ENCODE measurements around the gene BRD3OS. TPM values are rescaled to one million over a fixed set of nuclear protein-coding genes. Genes with fewer than 3 reads are reported as not detected.

Gene BRD3OS
- total and polyA plus RNA-seq, 2 of the 4 experiments (the other 2 are of a cell fraction): 15.8 to 20.7 TPM

DNA sequence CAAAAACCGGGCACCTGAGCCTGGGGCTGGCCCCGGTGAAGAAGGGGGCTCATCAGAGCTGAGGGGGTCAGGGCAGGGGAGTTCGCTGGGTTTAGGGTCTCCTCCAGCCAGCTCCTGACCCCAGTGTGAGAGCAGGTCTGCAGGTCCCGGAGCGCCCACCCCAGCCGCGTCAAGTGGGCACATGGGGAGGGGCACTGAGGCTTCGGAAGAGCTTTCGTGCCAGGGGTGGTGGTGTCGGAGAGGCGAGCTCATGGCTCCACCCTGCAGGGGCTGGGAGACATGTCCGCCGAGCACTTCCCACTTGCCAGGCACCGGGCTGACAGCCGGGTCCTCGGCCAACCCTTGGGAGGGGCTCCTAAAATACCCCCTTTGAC, 46.4 kb upstream of the BRD3OS start:
- Histone ChIP-seq H4K8ac (ENCODE audit: low read depth in 2 of 2, low read length in 2 of 2) (peak overlapping the region in 1 of 2 experiments; percentile 31; a peak in 1 of 4 replicates), H3K27me3 (ENCODE audit: control insufficient read depth, insufficient read depth, low read length) (no peaks in the 10 kb centered on the region), H2AK9ac (replicated peaks; ENCODE audit: low read depth, low read length, poor library complexity) (peak overlapping the region; percentile 69), H3K18ac (ENCODE audit: low read depth, low read length) (no peak overlapping the region), H2BK15ac (ENCODE audit: low read depth, low read length) (no peak overlapping the region), H3K4me1 (ENCODE audit: control insufficient read depth, insufficient read depth, low read length) (peaks cover 25% of the 10 kb centered on the region), H3K56ac (ENCODE audit: extremely low read depth, insufficient read depth, low read length) (no peak overlapping the region), H2AFZ (replicated peaks; ENCODE audit: low read length, poor library complexity) (peak overlapping the region; percentile 87), H4K91ac (ENCODE audit: insufficient read depth, low read depth, low read length) (no peak overlapping the region), H2BK20ac (ENCODE audit: low read depth, low read length) (no peak overlapping the region), H4K5ac (ENCODE audit: low read depth, low read length) (no peak overlapping the region), H3K9ac (ENCODE audit: low read depth, low read length) (no peak overlapping the region), H2BK5ac (ENCODE audit: low read depth, low read length, poor library complexity, severe bottlenecking) (no peak overlapping the region), H2AK5ac (ENCODE audit: low read depth, low read length) (0 out of 2 replicates have a peak overlapping the region, but pooled peaks have one; percentile 10), H3K36me3 (ENCODE audit: control insufficient read depth, insufficient read depth, low read length) (0 out of 2 replicates have a peak, but pooled peaks cover 1% of the 10 kb centered on the region), H3K27ac (ENCODE audit: insufficient read depth, low read length) (no peak overlapping the region), H3K23ac (ENCODE audit: low read depth, low read length) (no peak overlapping the region), H3K4ac (ENCODE audit: low read depth, low read length) (peak overlapping the region; percentile 41; the same call in 1 of the 2 replicates), H3K79me1 (ENCODE audit: low read depth in 1 of 2, low read length in 2 of 2) (peaks cover 30 to 91% of the 10 kb centered on the region in 2 experiments), H3K4me3 (ENCODE audit: insufficient read depth, low read depth, low read length) (no peak overlapping the region), H3K4me2 (ENCODE audit: low read depth, low read length) (peak overlapping the region; percentile 22; the same call in 1 of the 2 replicates), H3K9me1 (ENCODE audit: insufficient read depth, low read length) (peaks cover 15% of the 10 kb centered on the region), H3K9me3 (ENCODE audit: control insufficient read depth, insufficient read depth, low read length) (no peaks in the 10 kb centered on the region), H4K20me1 (ENCODE audit: insufficient read depth, low read length) (peaks cover 97% of the 10 kb centered on the region), H2BK120ac (ENCODE audit: low read depth, low read length) (no peak overlapping the region), H3K14ac (replicated peaks; ENCODE audit: low read depth, low read length) (no peak overlapping the region)
- TF ChIP-seq MAFK (IDR thresholded peaks at IDR 0.05; ENCODE audit: low read depth, low read length) (no peak), POLR2A (IDR thresholded peaks at IDR 0.05; ENCODE audit: low read depth, low read length) (no peak), MAZ (IDR thresholded peaks at IDR 0.05; ENCODE audit: borderline replicate concordance, low read depth, low read length) (no peak), RFX5 (IDR thresholded peaks at IDR 0.05; ENCODE audit: low read depth, low read length) (no peak), CHD1 (IDR thresholded peaks at IDR 0.05; ENCODE audit: low read depth, low read length) (no peak), BHLHE40 (IDR thresholded peaks at IDR 0.05; ENCODE audit: low read depth, low read length) (no peak), SMC3 (IDR thresholded peaks at IDR 0.05; ENCODE audit: low read depth, low read length) (no peak), FOS (IDR thresholded peaks at IDR 0.05; ENCODE audit: low read depth, low read length) (no peak), MXI1 (IDR thresholded peaks at IDR 0.05; ENCODE audit: borderline replicate concordance, low read depth, low read length) (no peak)
- TF ChIP-seq, protein P1, sequence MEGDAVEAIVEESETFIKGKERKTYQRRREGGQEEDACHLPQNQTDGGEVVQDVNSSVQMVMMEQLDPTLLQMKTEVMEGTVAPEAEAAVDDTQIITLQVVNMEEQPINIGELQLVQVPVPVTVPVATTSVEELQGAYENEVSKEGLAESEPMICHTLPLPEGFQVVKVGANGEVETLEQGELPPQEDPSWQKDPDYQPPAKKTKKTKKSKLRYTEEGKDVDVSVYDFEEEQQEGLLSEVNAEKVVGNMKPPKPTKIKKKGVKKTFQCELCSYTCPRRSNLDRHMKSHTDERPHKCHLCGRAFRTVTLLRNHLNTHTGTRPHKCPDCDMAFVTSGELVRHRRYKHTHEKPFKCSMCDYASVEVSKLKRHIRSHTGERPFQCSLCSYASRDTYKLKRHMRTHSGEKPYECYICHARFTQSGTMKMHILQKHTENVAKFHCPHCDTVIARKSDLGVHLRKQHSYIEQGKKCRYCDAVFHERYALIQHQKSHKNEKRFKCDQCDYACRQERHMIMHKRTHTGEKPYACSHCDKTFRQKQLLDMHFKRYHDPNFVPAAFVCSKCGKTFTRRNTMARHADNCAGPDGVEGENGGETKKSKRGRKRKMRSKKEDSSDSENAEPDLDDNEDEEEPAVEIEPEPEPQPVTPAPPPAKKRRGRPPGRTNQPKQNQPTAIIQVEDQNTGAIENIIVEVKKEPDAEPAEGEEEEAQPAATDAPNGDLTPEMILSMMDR (conservative IDR thresholded peaks at IDR 0.05; ENCODE audit: low read depth, low read length): no peak
- no peak for ATAC-seq (ENCODE audit: low read depth)
- WGBS, 2 experiments (ENCODE audit: extremely low coverage in 2 of 2, insufficient read length in 1 of 2): 31% methylated on average over 5 of the region's 16 CpGs; no CpG with 5 or more reads in 1 of the 2 experiments
- in situ Hi-C loops (cut with MboI; ENCODE audit: low sequenced_read_pairs): no loop called here
- dilution Hi-C loops (cut with HindIII; ENCODE audit: low sequenced_read_pairs, unreplicated experiment): no loop called here
- no TSS peak for BruUV-seq (replicated peaks)
- CTCF ChIA-PET: no interaction called here
- DNase-seq: no peak
- intact Hi-C loops (cut with micrococcal nuclease): no loop called here
- POLR2A ChIA-PET (ENCODE audit: unreplicated experiment): no interaction called here
